Body of pancreas (tissue), 4 donors: ENCODE data around the gene INF2.

Experiments
- POLR2A ChIP-seq, 3 donors: fragments of 450-650 bp; IDR thresholded peaks; one replicate each; pipeline ENCODE4 v1.6.1; 2016; ENCODE audit warnings: antibody characterized with exemption in 3 of 3, mild to moderate bottlenecking in 2 of 3
- TF ChIP-seq, protein P1 (sequence below), 7 experiments: fragments of 450-650 bp in 4 of 7; fragments of 200-600 bp in 3 of 7; sonication (generic) in 3 of 7; IDR thresholded peaks; one replicate each; pipeline ENCODE4 v1.5.1; 2016 to 2019; ENCODE audit warnings: antibody characterized with exemption in 7 of 7

- TF ChIP-seq, protein P1, sequence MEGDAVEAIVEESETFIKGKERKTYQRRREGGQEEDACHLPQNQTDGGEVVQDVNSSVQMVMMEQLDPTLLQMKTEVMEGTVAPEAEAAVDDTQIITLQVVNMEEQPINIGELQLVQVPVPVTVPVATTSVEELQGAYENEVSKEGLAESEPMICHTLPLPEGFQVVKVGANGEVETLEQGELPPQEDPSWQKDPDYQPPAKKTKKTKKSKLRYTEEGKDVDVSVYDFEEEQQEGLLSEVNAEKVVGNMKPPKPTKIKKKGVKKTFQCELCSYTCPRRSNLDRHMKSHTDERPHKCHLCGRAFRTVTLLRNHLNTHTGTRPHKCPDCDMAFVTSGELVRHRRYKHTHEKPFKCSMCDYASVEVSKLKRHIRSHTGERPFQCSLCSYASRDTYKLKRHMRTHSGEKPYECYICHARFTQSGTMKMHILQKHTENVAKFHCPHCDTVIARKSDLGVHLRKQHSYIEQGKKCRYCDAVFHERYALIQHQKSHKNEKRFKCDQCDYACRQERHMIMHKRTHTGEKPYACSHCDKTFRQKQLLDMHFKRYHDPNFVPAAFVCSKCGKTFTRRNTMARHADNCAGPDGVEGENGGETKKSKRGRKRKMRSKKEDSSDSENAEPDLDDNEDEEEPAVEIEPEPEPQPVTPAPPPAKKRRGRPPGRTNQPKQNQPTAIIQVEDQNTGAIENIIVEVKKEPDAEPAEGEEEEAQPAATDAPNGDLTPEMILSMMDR (IDR thresholded peaks at IDR 0.05), result no peak
- TF ChIP-seq POLR2A (IDR thresholded peaks at IDR 0.05), result no peak
Measured at GRCh38 chr14:104683653-104684448, 5.6 kb upstream of the INF2 start.
